Karpas-422 (cell line): ENCODE measurements around the gene ZNF506. TPM values are rescaled to one million over a fixed set of nuclear protein-coding genes. Genes with fewer than 3 reads are reported as not detected.
A peak's percentile ranks its signal among the peaks of the same experiment; 100 is the strongest.
"Not testable (repeated sequence)": the region's sequence is repeated elsewhere in the genome, so short reads cannot be mapped to it uniquely, and the experiment has no call there.

ENCODE experiments used
- DNase-seq: peaks from one replicate; pipeline ENCODE4 v3.0.0-alpha.2; 2015
- H2AFZ ChIP-seq: fragments of 200-600 bp; sonication (generic); 2 replicates; pipeline ENCODE4 v1.6.1; 2014; ENCODE audit warnings: antibody characterized with exemption, low read length, mixed read lengths
- H3K27ac ChIP-seq: fragments of 200-600 bp; sonication (generic); 2 replicates; pipeline ENCODE4 v1.5.1; 2014; ENCODE audit warnings: mild to moderate bottlenecking, low read length, moderate library complexity
- H3K27me3 ChIP-seq: fragments of 200-600 bp; sonication (generic); 2 replicates; pipeline ENCODE4 v1.6.1; 2014; ENCODE audit warnings: low read length, mixed read lengths
- H3K36me3 ChIP-seq: fragments of 200-600 bp; sonication (generic); 2 replicates; pipeline ENCODE4 v1.6.1; 2014; ENCODE audit warnings: low read length, mixed read lengths; ENCODE audit not compliant: insufficient read depth
- H3K4me1 ChIP-seq: fragments of 200-600 bp; sonication (generic); 2 replicates; pipeline ENCODE4 v1.6.1; 2014; ENCODE audit warnings: mild to moderate bottlenecking, low read length, mixed read lengths
- H3K4me2 ChIP-seq: fragments of 200-600 bp; sonication (generic); 2 replicates; pipeline ENCODE4 v1.6.1; 2014; ENCODE audit warnings: low read length, low read depth, mild to moderate bottlenecking; ENCODE audit not compliant: poor library complexity, severe bottlenecking
- H3K4me3 ChIP-seq: fragments of 200-600 bp; sonication (generic); 2 replicates; pipeline ENCODE4 v1.5.1; 2014; ENCODE audit warnings: mild to moderate bottlenecking, antibody characterized with exemption, low read length, mixed read lengths
- H3K79me2 ChIP-seq: fragments of 200-600 bp; sonication (generic); 2 replicates; pipeline ENCODE4 v1.6.1; 2014; ENCODE audit warnings: mild to moderate bottlenecking, low read length, mixed read lengths
- H3K9ac ChIP-seq: fragments of 200-600 bp; sonication (generic); 2 replicates; pipeline ENCODE4 v1.6.0; 2014; ENCODE audit warnings: low read length
- H3K9me2 ChIP-seq: fragments of 200-600 bp; sonication (generic), shearing (Covaris generic); replicated peaks from 2 replicates; pipeline ENCODE4 v1.6.0; 2014; ENCODE audit warnings: mild to moderate bottlenecking, low read length, moderate library complexity; ENCODE audit not compliant: insufficient read depth
- H3K9me3 ChIP-seq: fragments of 300-700, 200-600 bp; sonication (generic); 2 replicates; pipeline ENCODE4 v1.6.1; 2014; ENCODE audit warnings: low read length, mixed read lengths
- H4K20me1 ChIP-seq: fragments of 200-600 bp; sonication (generic); 2 replicates; pipeline ENCODE4 v1.6.1; 2014; ENCODE audit warnings: mild to moderate bottlenecking, antibody characterized with exemption, low read length, low read depth; ENCODE audit not compliant: insufficient read depth
- small RNA-seq: library from RNA; depleted of rRNA; stranded (forward); fragments of <200 nt; gene quantifications from one replicate; pipeline ENCODE3, GENCODE V24; 2014
- total RNA-seq: library from RNA; depleted of rRNA; stranded (reverse); fragments of >200 nt; shearing (Covaris generic); gene quantifications from 2 replicates; pipeline ENCODE4 v1.2.3, GENCODE V29; 2014; ENCODE audit warnings: low replicate concordance; rRNA removed

ZNF506 gene
- total RNA-seq, 1 experiment from 2014 or later, result 44.1 TPM

DNA sequence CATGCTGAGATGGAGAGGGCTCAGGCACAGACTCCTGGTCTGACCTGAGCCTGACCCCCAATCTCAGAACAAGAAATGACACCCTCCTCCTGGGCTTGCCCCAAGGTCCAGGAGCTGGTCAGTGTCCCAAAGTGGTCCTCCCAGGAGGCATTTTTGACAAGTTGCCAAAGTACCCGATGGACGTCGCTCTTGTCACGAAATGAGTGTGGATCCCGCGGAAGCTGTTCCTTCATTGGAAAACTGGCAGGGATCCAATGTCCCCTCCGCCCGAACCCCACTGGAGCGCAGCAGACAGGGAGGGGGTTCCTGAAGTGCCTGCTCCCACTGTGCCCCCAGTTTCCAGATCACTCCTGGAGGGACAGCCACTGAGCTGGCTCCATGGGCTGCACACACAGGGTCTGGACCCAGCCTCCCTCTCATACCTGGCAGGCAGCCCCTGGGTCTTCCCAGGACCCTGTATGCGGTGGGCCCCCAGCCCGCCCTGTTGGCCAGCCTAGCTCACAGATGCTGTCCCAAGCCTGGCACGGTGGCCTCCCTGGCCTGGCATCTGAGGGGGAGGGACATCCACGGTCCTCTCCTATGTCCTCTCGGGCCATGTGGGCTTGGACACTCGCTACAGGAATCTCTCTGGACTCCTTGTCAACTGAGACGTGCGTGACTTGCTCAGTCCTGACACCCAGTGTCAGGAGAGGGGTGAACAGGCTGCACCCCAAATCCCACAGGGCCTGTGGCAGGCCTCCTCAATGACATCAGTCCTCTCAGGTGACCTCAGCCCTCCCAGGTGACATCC is 75.9 kb downstream of the ZNF506 start:
- no peaks in the 10 kb centered on the region for H3K27me3 ChIP-seq
- no peak overlapping the region for H3K27ac ChIP-seq
- no peaks in the 10 kb centered on the region for H3K79me2 ChIP-seq
- H2AFZ ChIP-seq, result no peak overlapping the region
- no peaks in the 10 kb centered on the region for H3K9me2 ChIP-seq
- H3K4me1 ChIP-seq, result no peaks in the 10 kb centered on the region
- H3K4me2 ChIP-seq, result no peak overlapping the region
- H3K4me3 ChIP-seq, result no peak overlapping the region
- H3K9me3 ChIP-seq, result no peaks in the 10 kb centered on the region
- H3K9ac ChIP-seq, result no peak overlapping the region
- H4K20me1 ChIP-seq, result no peaks in the 10 kb centered on the region
- H3K36me3 ChIP-seq, result no peaks in the 10 kb centered on the region
- DNase-seq, result peak; percentile 71

DNA sequence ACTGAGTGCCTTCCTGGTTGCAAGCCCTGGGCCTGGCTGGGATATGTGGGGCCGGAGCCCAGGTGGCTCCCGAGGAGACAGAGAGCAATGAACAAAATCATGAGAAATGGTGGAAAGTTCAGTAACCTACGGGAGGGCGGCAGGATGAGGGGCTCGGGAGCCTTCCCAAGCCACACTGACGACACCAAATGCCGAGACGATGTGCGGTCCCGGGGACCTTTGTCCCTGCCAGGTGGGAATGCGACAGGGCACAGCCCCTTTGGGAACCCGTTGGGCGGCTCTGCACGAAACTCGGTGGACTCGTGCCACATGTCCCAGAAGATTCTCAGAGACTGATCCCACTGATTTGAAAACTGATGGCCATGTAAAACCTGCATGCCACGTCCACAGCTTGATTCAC is 76.9 kb downstream of the ZNF506 start:
- no peak overlapping the region for H3K4me2 ChIP-seq
- no peak for DNase-seq
- H3K27me3 ChIP-seq, result no peaks in the 10 kb centered on the region
- no peak overlapping the region for H2AFZ ChIP-seq
- H3K9ac ChIP-seq, result no peak overlapping the region
- no peaks in the 10 kb centered on the region for H3K36me3 ChIP-seq
- no peaks in the 10 kb centered on the region for H3K4me1 ChIP-seq
- H3K9me3 ChIP-seq, result no peaks in the 10 kb centered on the region
- no peak overlapping the region for H3K27ac ChIP-seq
- H3K9me2 ChIP-seq, result no peaks in the 10 kb centered on the region
- no peaks in the 10 kb centered on the region for H4K20me1 ChIP-seq
- H3K79me2 ChIP-seq, result no peaks in the 10 kb centered on the region
- no peak overlapping the region for H3K4me3 ChIP-seq

DNA sequence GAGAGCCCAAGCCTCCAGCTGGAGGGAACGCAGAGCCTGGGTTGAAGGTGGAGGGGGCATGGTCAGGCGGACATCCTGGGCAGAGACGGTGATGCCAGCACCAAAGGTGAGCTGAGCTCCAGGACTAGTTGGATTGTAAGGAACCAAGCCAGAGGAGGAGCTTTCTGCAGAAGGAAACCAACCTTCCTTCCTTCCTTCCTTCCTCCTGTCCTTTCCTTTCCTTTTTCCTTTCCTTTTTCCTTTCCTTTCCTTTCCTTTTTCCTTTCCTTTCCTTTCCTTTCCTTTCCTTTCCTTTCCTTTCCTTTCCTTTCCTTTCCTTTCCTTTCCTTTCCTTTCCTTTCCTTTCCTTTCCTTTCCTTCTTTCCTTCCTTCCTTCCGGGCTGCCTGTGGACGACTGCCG is 77.6 kb downstream of the ZNF506 start:
- H3K9ac ChIP-seq, H4K20me1 ChIP-seq: not testable (repeated sequence)

DNA sequence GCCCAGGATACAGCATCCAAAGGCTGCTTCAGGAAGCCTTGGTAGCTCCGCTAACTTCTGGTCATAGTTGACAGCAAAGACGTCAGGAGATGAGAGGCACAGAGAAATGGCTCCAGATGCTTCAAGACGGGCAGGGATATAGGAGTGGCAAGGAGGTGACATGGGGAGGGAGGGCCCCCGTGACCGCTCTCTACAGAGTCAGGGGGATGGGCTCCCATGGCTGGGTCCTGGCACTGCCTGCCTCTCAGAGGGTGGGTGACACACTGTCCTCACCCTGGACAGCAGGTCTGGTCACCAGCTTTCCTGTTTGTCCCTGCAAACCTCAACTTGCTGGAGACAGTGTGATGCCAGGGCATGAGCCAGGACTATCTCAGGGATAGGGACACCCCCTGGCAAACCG is 78.4 kb downstream of the ZNF506 start:
- DNase-seq, result peak; percentile 39
- Histone ChIP-seq H3K4me2 (no peak overlapping the region), H2AFZ (no peak overlapping the region), H3K4me1 (no peaks in the 10 kb centered on the region), H3K79me2 (no peaks in the 10 kb centered on the region), H3K36me3 (no peaks in the 10 kb centered on the region), H3K9me2 (no peaks in the 10 kb centered on the region), H3K27me3 (no peaks in the 10 kb centered on the region), H3K9ac (no peak overlapping the region), H4K20me1 (no peaks in the 10 kb centered on the region), H3K27ac (no peak overlapping the region), H3K9me3 (no peaks in the 10 kb centered on the region), H3K4me3 (no peak overlapping the region)

More for the DNA sequence above, 77.6 kb downstream of the ZNF506 start:
- H3K4me1 ChIP-seq, H3K4me2 ChIP-seq, H3K4me3 ChIP-seq, H3K9me3 ChIP-seq, H3K27ac ChIP-seq, H3K9me2 ChIP-seq, H3K36me3 ChIP-seq, H2AFZ ChIP-seq, H3K27me3 ChIP-seq, H3K79me2 ChIP-seq: not testable (repeated sequence)
- peak; percentile 32 for DNase-seq

DNA sequence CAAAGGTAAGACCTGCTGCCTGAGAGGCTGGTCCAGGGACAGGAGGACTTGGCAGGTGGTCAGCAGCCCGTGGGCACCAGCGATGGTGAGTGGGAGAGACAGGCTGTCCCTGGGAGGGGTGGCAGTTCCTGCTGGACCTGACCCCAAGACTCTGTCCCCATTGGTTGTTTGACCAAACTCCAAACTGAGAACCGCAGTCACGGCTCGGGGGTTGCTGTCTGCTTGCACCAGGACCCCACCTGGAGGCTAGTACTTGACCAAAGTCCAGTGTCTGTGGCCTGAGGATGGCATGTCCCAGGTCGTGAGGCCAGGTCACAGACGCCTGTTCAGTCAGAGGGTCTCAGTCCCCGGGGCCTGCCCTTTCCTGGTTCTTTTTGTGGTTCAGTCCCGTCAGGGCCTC is 78.8 kb downstream of the ZNF506 start:
- Histone ChIP-seq H3K36me3 (no peaks in the 10 kb centered on the region), H3K4me3 (no peak overlapping the region), H3K4me1 (no peaks in the 10 kb centered on the region), H3K79me2 (no peaks in the 10 kb centered on the region), H2AFZ (no peak overlapping the region), H3K9ac (no peak overlapping the region), H3K27me3 (no peaks in the 10 kb centered on the region), H3K9me3 (no peaks in the 10 kb centered on the region), H3K4me2 (no peak overlapping the region), H3K9me2 (no peaks in the 10 kb centered on the region), H3K27ac (no peak overlapping the region), H4K20me1 (no peaks in the 10 kb centered on the region)
- DNase-seq, result peak; percentile 35

Small RNA genes within 50 kb of the gene (small RNA-seq; reads per million reads assigned to genes)
- gene AC011477.5, result not detected

Other genes with a start within 250 kb of the ZNF506 start
- 0.25 TPM in 1 of 2 replicates, not detected in the other for gene PBX4, start 203.1 kb downstream of the ZNF506 start, total RNA-seq
- 18.9 and 22.0 TPM in 2 replicates for gene LPAR2, start 193.5 kb downstream of the ZNF506 start, total RNA-seq
- 24.3 and 55.8 TPM in 2 replicates for gene GMIP, start 178.1 kb downstream of the ZNF506 start, total RNA-seq
- gene ATP13A1, start 158.1 kb downstream of the ZNF506 start, total RNA-seq, result 39.6 and 59.1 TPM in 2 replicates
- gene ZNF101, start 152.9 kb downstream of the ZNF506 start, total RNA-seq, result 12.4 and 15.0 TPM in 2 replicates
- gene ZNF14, start 88.6 kb downstream of the ZNF506 start, total RNA-seq, result 9.2 and 12.1 TPM in 2 replicates
- gene ZNF253, start 44.1 kb upstream of the ZNF506 start, total RNA-seq, result 6.5 and 25.3 TPM in 2 replicates
- 14.3 and 31.4 TPM in 2 replicates for gene ZNF93, start 79.2 kb upstream of the ZNF506 start, total RNA-seq
- 5.7 and 20.6 TPM in 2 replicates for gene ZNF682, start 217.8 kb upstream of the ZNF506 start, total RNA-seq